GM23338 (cell line): Measurements from ENCODE around the gene XPR1. TPM values are rescaled to one million over a fixed set of nuclear protein-coding genes. Genes with fewer than 3 reads are reported as not detected.

Experiments used
- ATAC-seq: fragments of 200-7000 bp; cut with Tn5 transposase; 3 replicates; pipeline ENCODE4 v1.9.1; 2020
- DNase-seq: peaks from one replicate; pipeline ENCODE4 v3.0.0-alpha.2; 2015; ENCODE audit warnings: low spot score
- H2AFZ ChIP-seq: fragments of 200-600 bp; sonication (generic); 2 replicates; pipeline ENCODE4 v1.8.0; 2016; ENCODE audit warnings: antibody characterized with exemption, mild to moderate bottlenecking, moderate library complexity
- H3F3A ChIP-seq: fragments of 200-600 bp; sonication (generic); replicated peaks from 2 replicates; pipeline ENCODE4 v1.8.0; 2017; ENCODE audit warnings: antibody characterized with exemption, mixed run types, low read depth
- H3K27ac ChIP-seq: fragments of 200-600 bp; sonication (generic); 2 replicates; pipeline ENCODE4 v1.6.1; 2016; ENCODE audit warnings: low read depth
- H3K27me3 ChIP-seq: fragments of 200-600 bp; sonication (generic); 2 replicates; pipeline ENCODE4 v1.8.0; 2016; ENCODE audit warnings: mild to moderate bottlenecking, mixed run types, moderate library complexity; ENCODE audit not compliant: insufficient read depth
- H3K36me3 ChIP-seq: fragments of 200-600 bp; sonication (generic); 2 replicates; pipeline ENCODE4 v1.8.0; 2016; ENCODE audit warnings: mild to moderate bottlenecking; ENCODE audit not compliant: insufficient read depth
- H3K4me1 ChIP-seq: fragments of 200-600 bp; sonication (generic); 2 replicates; pipeline ENCODE4 v1.8.0; 2016; ENCODE audit warnings: mild to moderate bottlenecking, moderate library complexity; ENCODE audit not compliant: insufficient read depth
- H3K4me2 ChIP-seq: fragments of 200-600 bp; sonication (generic); 2 replicates; pipeline ENCODE4 v1.7.1; 2017; ENCODE audit warnings: mixed run types
- H3K4me3 ChIP-seq: fragments of 200-600 bp; sonication (generic); 2 replicates; pipeline ENCODE4 v1.6.1; 2016; ENCODE audit warnings: mixed run types
- H3K79me2 ChIP-seq: fragments of 200-600 bp; sonication (generic); replicated peaks from 2 replicates; pipeline ENCODE4 v1.8.0; 2017; ENCODE audit warnings: mild to moderate bottlenecking; ENCODE audit not compliant: insufficient read depth
- H3K9me2 ChIP-seq: fragments of 200-600 bp; sonication (generic); 2 replicates; pipeline ENCODE4 v1.8.0; 2017; ENCODE audit not compliant: insufficient read depth
- H4K20me1 ChIP-seq: fragments of 200-600 bp; sonication (generic); replicated peaks from 2 replicates; pipeline ENCODE4 v1.8.0; 2017; ENCODE audit warnings: mild to moderate bottlenecking; ENCODE audit not compliant: insufficient read depth
- H3K27ac Mint-ChIP-seq: 2 replicates; pipeline ENCODE4 v1.8.0; 2020; ENCODE audit warnings: inconsistent platforms, mild to moderate bottlenecking, moderate library complexity, mixed read lengths
- H3K27me3 Mint-ChIP-seq: 3 replicates; pipeline ENCODE4 v1.8.0; 2022; ENCODE audit warnings: low read depth, mild to moderate bottlenecking, moderate library complexity, mixed read lengths, inconsistent platforms; ENCODE audit not compliant: insufficient read depth, poor library complexity
- H3K36me3 Mint-ChIP-seq: 3 replicates; pipeline ENCODE4 v1.8.0; 2021; ENCODE audit warnings: low read depth, mild to moderate bottlenecking, inconsistent platforms, moderate library complexity, mixed read lengths
- H3K4me1 Mint-ChIP-seq: 3 replicates; pipeline ENCODE4 v1.8.0; 2020; ENCODE audit warnings: mild to moderate bottlenecking, inconsistent platforms, mixed read lengths
- H3K4me3 Mint-ChIP-seq: 3 replicates; pipeline ENCODE4 v1.8.0; 2021; ENCODE audit warnings: moderate library complexity, mild to moderate bottlenecking, inconsistent platforms, mixed read lengths
- H3K9me3 Mint-ChIP-seq: 3 replicates; pipeline ENCODE4 v1.8.0; 2020; ENCODE audit warnings: moderate library complexity, mild to moderate bottlenecking, inconsistent platforms, mixed read lengths
- CREB1 ChIP-seq: fragments of 250-450 bp; sonication (Bioruptor Pico); IDR thresholded peaks from 2 replicates; pipeline ENCODE4 v1.5.0; 2020; ENCODE audit warnings: low read depth, mild to moderate bottlenecking, moderate library complexity
- CTCF ChIP-seq, 2 experiments: fragments of 200-600 bp in 1 of 2; sonication (generic) in 1 of 2; conservative IDR thresholded peaks; 2 replicates each; pipeline versions ENCODE4 v1.5.1 to v1.6.1; 2016 to 2017; ENCODE audit warnings: antibody characterized with exemption in 2 of 2, low read depth in 2 of 2, mild to moderate bottlenecking in 2 of 2, moderate library complexity in 1 of 2
- ETS1 ChIP-seq: IDR thresholded peaks from 2 replicates; pipeline ENCODE4 v1.6.1; 2016; ENCODE audit warnings: antibody characterized with exemption
- EZH2 ChIP-seq: fragments of 200-600 bp; sonication (generic); IDR thresholded peaks from one replicate; pipeline ENCODE4 v1.8.0; 2017; ENCODE audit warnings: antibody characterized with exemption, mild to moderate bottlenecking, low read depth; ENCODE audit not compliant: unreplicated experiment
- EZH2phosphoT487 ChIP-seq: fragments of 200-600 bp; sonication (generic); IDR thresholded peaks from one replicate; pipeline ENCODE4 v1.8.1; 2018; ENCODE audit warnings: antibody characterized with exemption; ENCODE audit not compliant: unreplicated experiment
- JUNB ChIP-seq: IDR thresholded peaks from one replicate; pipeline ENCODE4 v1.6.1; 2016; ENCODE audit warnings: antibody characterized with exemption; ENCODE audit not compliant: unreplicated experiment
- NANOG ChIP-seq: IDR thresholded peaks from 2 replicates; pipeline ENCODE4 v1.6.1; 2016; ENCODE audit warnings: antibody characterized with exemption, borderline replicate concordance
- POLR2AphosphoS5 ChIP-seq: IDR thresholded peaks from 2 replicates; pipeline ENCODE4 v1.6.1; 2016; ENCODE audit warnings: antibody characterized with exemption, low read depth
- REST ChIP-seq: IDR thresholded peaks from one replicate; pipeline ENCODE4 v1.6.1; 2018; ENCODE audit warnings: antibody characterized with exemption; ENCODE audit not compliant: unreplicated experiment
- STAT1 ChIP-seq: IDR thresholded peaks from one replicate; pipeline ENCODE4 v1.6.1; 2016; ENCODE audit warnings: antibody characterized with exemption; ENCODE audit not compliant: unreplicated experiment
- ZNF114 ChIP-seq: fragments of 250-450 bp; sonication (Bioruptor Pico); IDR thresholded peaks from 2 replicates; pipeline ENCODE4 v1.5.0; 2020; ENCODE audit warnings: mild to moderate bottlenecking, moderate library complexity
- ZNF331 ChIP-seq: fragments of 250-450 bp; sonication (Bioruptor Pico); IDR thresholded peaks from 2 replicates; pipeline ENCODE4 v1.5.0; 2020; ENCODE audit warnings: low read depth, mild to moderate bottlenecking, moderate library complexity
- polyA plus RNA-seq: library from polyadenylated mRNA; unstranded; fragments of >200 nt; fragmentation: Nextera tagmentation; extraction: Ambion mirVana; gene quantifications from 2 replicates; pipeline ENCODE4 v1.2.1, GENCODE V29; 2016
- total RNA-seq: library from RNA; depleted of rRNA; stranded (reverse); fragments of >200 nt; shearing (Covaris generic); gene quantifications from 2 replicates; pipeline ENCODE4 v1.2.3, GENCODE V29; 2014

The XPR1 gene
- total and polyA plus RNA-seq, 2 experiments from 2014 or later: 9.3 to 38.1 TPM

- no peak for TF ChIP-seq ZNF114
- no peak for TF ChIP-seq NANOG
- TF ChIP-seq EZH2: no peak
- TF ChIP-seq ZNF331 (CRISPR knock-in tag): no peak
- TF ChIP-seq CTCF (conservative IDR thresholded peaks at IDR 0.05; ENCODE audit: low read depth in 2 of 2): no peak
Observed at GRCh38 chr1:180902541-180902940, 270.7 kb downstream of the XPR1 start (continued).

GRCh38 chr1:180905927-180906326 is 274.1 kb downstream of the XPR1 start:
- DNase-seq (no peak), ATAC-seq (no peak)
- Mint-ChIP-seq H3K4me3 (no peak overlapping the region), H3K27me3 (peaks cover 4% of the 10 kb centered on the region), H3K27ac (no peak overlapping the region), H3K36me3 (no peaks in the 10 kb centered on the region), H3K9me3 (no peaks in the 10 kb centered on the region; the same call in 2 of the 3 replicates), H3K4me1 (peaks cover 18% of the 10 kb centered on the region; the same call in 2 of the 3 replicates)
- Histone ChIP-seq H3K27me3 (peaks cover under 1% of the 10 kb centered on the region; the same call in 1 of the 2 replicates), H3K4me2 (no peak overlapping the region), H3K4me1 (peaks cover 6% of the 10 kb centered on the region; the same call in 1 of the 2 replicates), H4K20me1 (no peaks in the 10 kb centered on the region), H3F3A (no peaks in the 10 kb centered on the region), H3K36me3 (no peaks in the 10 kb centered on the region), H3K4me3 (no peak overlapping the region), H3K27ac (no peak overlapping the region), H3K9me2 (no peaks in the 10 kb centered on the region), H3K79me2 (no peaks in the 10 kb centered on the region), H2AFZ (no peak overlapping the region)
- no peak for TF ChIP-seq ETS1
- no peak for TF ChIP-seq REST
- no peak for TF ChIP-seq CREB1 (CRISPR knock-in tag)
- no peak for TF ChIP-seq STAT1
- TF ChIP-seq ZNF331 (CRISPR knock-in tag): no peak
- TF ChIP-seq JUNB: no peak
- TF ChIP-seq EZH2: no peak
- TF ChIP-seq CTCF (conservative IDR thresholded peaks at IDR 0.05; ENCODE audit: low read depth in 2 of 2): no peak
- TF ChIP-seq ZNF114: no peak
- TF ChIP-seq NANOG: no peak
- no peak for TF ChIP-seq POLR2AphosphoS5
- TF ChIP-seq EZH2phosphoT487: no peak
